ENCODE results near the gene FGF19. TPM values are rescaled to one million over a fixed set of nuclear protein-coding genes. Genes with fewer than 3 reads are reported as not detected.
A peak's percentile ranks its signal among the peaks of the same experiment; 100 is the strongest.

The FGF19 gene
- total RNA-seq (2014; rRNA removed; shearing (Covaris generic)), result 0.17 TPM in 1 of 2 replicates, not detected in the other

- DNase-seq (ENCODE audit: low spot score), result no peak
These were observed at the start of gene FGF19 for GRCh38 chr11:69703768-69704507. FGF19 (minus strand) TSS chr11:69704022; CDS start chr11:69703876, 146 bp downstream.

GRCh38 chr11:69752890-69753289 lies 49.1 kb upstream of the FGF19 start:
- no peak for DNase-seq (ENCODE audit: low spot score)

GRCh38 chr11:69750875-69751597 lies 47.2 kb upstream of the FGF19 start:
- no peak for DNase-seq (ENCODE audit: low spot score)

GRCh38 chr11:69750108-69750850 lies 46.5 kb upstream of the FGF19 start:
- DNase-seq (ENCODE audit: low spot score), result no peak

- DNase-seq (ENCODE audit: low spot score), result no peak
These were observed 44.8 kb upstream of the FGF19 start for GRCh38 chr11:69748637-69749036.

- no peak for DNase-seq (ENCODE audit: low spot score)
These were observed 43.2 kb upstream of the FGF19 start for GRCh38 chr11:69746752-69747742.

- DNase-seq (ENCODE audit: low spot score), result no peak
These were observed 42.3 kb upstream of the FGF19 start for GRCh38 chr11:69746140-69746539.

- no peak for DNase-seq (ENCODE audit: low spot score)
These were observed 41.4 kb upstream of the FGF19 start for GRCh38 chr11:69745201-69745600.

- DNase-seq (ENCODE audit: low spot score), result peak; percentile 89
These were observed 40.6 kb upstream of the FGF19 start for GRCh38 chr11:69744435-69744834.

GRCh38 chr11:69734841-69735240 lies 31.0 kb upstream of the FGF19 start:
- DNase-seq (ENCODE audit: low spot score), result no peak

- DNase-seq (ENCODE audit: low spot score), result no peak
These were observed 30.5 kb upstream of the FGF19 start for GRCh38 chr11:69734367-69734766.

GRCh38 chr11:69732910-69733309 lies 29.1 kb upstream of the FGF19 start:
- no peak for DNase-seq (ENCODE audit: low spot score)

- DNase-seq (ENCODE audit: low spot score), result no peak
These were observed 27.3 kb upstream of the FGF19 start for GRCh38 chr11:69731110-69731509.

- DNase-seq (ENCODE audit: low spot score), result no peak
These were observed 26.7 kb upstream of the FGF19 start for GRCh38 chr11:69730500-69730899.

- DNase-seq (ENCODE audit: low spot score), result no peak
These were observed 25.4 kb upstream of the FGF19 start for GRCh38 chr11:69729252-69729651.

- DNase-seq (ENCODE audit: low spot score), result no peak
These were observed 23.4 kb upstream of the FGF19 start for GRCh38 chr11:69727266-69727665.

GRCh38 chr11:69726481-69726880 lies 22.7 kb upstream of the FGF19 start:
- DNase-seq (ENCODE audit: low spot score), result no peak

- DNase-seq (ENCODE audit: low spot score), result no peak
These were observed 22.2 kb upstream of the FGF19 start for GRCh38 chr11:69726019-69726418.

- DNase-seq (ENCODE audit: low spot score), result no peak
These were observed 17.9 kb upstream of the FGF19 start for GRCh38 chr11:69721745-69722144.

- no peak for DNase-seq (ENCODE audit: low spot score)
These were observed 17.3 kb upstream of the FGF19 start for GRCh38 chr11:69721106-69721505.

- DNase-seq (ENCODE audit: low spot score), result no peak
These were observed 15.1 kb upstream of the FGF19 start for GRCh38 chr11:69718912-69719311.
